ENCODE results near the gene CNNM2. TPM values are rescaled to one million over a fixed set of nuclear protein-coding genes. Genes with fewer than 3 reads are reported as not detected.
"Not testable (repeated sequence)": the region's sequence is repeated elsewhere in the genome, so short reads cannot be mapped to it uniquely, and the experiment has no call there.

The CNNM2 gene
- total RNA-seq, 1 experiment from 2014 or later: 4.3 TPM

DNA sequence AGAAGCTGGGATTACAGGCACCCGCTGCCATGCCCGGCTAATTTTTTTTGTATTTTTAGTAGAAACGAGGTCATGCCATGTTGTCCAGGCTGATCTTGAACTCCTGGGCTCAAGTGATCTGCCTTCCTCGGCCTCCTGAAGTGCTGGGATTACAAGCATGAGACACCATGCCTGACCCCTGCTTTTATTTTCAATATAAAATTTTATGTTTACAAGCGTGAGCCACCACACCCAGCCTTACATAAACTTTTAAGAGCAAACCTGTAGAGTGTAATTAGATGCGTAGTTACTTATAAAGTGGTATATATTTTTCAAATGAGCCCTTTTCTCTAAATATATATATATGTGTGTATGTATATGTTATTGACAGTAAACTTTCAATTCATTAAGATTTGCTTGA, 8.7 kb downstream of the CNNM2 start:
- DNase-seq (ENCODE audit: low read depth): no peak

DNA sequence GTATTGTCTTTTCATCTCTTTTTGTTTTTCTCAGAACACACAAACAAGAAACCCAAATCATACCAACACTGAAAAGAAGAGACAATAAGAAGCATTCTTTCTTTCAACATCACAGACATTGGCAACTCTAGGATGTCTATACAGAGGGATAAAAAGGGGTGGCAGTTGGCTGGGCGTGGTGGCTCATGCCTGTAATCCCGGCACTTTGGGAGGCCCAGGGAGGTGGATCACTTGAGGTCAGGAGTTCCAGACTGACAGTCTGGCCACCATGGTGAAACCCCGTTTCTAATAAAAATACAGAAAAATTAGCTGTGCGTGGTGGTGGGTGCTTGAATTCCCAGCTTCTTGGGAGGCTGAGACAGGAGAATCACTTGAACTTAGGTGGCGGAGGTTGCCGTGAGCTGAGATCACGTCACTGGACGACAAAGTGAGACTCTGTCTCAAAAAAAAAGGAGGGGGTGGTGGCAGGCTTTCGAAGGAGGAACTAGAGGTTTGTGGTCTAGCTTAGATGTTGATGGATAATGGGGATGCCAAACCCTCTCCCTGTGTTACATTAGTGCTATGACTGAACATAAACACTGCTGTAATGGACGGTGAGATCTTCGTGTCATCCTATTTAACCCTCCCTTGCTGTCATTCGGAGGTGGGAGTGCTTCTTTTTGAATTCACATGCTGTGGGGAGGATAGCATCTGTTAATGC, 9.4 kb downstream of the CNNM2 start:
- DNase-seq (ENCODE audit: low read depth): no peak

DNA sequence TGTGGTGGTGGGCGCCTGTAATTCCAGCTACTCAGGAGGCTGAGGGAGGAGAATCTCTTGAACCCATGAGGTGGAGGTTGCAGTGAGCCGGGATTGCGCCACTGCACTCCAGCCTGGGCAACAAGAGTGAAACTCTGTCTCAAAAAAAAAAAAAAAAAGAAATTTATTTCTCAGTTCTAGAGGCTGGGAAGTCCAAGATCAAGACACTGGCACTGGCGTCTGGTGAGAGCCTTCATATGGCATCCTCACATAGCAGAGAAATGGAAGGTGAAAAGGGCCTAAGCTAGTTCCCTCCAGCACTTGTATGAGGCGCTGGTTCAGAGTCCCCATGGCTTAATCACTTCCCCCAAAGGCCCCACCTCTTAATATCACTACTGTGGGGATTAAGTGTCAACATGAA, 10.3 kb downstream of the CNNM2 start:
- not testable (repeated sequence) for DNase-seq (ENCODE audit: low read depth)

DNA sequence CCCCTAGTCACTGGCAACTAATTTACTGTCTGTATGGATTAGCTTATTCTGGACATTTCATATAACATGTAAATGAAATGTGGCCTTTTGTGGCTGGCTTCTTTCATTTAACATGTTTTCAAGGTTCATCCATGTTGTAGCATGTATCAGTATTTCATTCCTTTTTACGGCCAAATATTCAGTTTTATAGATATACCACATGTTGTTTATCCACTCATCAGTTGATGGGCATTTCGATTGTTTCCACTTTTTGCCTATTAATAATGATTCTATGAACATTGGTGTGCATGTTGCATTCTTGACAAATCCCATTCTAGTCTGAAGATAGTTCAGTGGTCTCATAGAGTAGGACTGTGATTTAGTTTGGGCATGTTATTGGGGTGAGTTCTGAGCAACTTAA, 12.6 kb downstream of the CNNM2 start:
- no peak for DNase-seq (ENCODE audit: low read depth)

DNA sequence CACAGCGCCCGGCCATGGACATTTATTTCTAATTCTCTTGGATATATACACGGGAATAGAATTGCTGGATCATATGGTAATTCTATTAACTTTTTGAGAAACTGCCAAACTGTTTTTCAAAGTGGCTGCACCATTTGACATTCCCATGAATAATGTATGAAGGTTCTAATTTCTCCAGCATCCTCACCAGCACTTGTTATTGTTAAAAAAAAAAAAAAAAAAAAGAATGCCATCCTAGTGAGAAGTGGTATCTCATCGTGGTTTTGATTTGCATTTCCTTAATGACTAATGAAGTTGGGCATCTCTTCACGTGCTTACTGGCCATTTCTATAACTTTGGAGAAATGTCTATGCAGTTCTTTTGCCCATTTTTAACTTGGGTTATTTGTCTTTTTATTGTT, 13.5 kb downstream of the CNNM2 start:
- DNase-seq (ENCODE audit: low read depth): no peak

DNA sequence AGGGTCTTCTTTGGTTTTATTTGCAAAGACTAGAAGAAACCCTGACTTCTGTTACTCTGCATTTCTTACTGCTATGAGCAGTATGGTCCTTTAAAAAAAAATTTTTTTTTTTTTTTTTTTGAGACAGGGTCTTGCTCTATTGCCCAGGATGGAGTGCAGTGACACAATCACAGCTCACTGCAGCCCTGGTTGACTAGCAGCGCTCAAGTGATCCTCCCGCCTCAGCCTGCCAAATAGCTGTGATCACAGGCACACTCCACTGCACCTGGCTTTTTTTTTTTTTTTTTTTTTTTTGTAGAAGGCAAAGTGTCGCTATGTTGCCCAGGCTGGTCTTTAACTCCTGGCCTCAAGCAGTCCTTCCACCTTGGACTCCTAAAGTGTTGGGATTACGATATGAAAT, 17.4 kb downstream of the CNNM2 start:
- no peak for DNase-seq (ENCODE audit: low read depth)

DNA sequence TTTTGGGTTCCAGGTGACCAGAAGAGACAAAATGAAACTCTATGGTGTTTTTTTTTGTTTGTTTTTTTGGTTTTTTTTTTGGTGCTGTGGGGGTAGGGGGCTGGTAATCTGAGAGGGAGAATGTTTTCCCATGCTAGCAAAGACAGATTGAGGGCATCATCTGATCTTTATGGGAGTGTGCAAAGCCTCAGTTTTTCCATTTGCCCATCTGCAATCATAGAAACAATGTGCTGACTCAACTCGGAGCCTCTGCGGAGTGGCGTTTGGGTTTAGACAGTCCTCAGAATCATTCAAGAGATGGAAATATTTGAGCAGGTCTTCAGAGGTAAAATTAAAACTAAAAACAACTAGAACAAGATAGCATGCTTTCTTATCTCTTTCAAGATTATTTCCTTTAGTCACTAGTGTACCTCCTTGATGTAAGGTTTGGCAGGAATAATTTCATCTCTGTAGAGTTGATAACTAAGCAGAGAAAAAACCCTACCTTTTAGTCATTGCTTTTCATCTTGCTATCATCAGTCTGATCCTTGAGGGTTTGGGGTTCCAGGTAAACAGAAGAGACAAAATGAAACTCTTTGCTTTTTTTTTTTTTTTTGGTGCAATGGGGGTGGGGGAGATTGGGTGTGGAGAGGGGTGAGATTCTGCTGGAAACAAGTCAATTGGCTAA, 18.0 kb downstream of the CNNM2 start:
- DNase-seq (ENCODE audit: low read depth): no peak

DNA sequence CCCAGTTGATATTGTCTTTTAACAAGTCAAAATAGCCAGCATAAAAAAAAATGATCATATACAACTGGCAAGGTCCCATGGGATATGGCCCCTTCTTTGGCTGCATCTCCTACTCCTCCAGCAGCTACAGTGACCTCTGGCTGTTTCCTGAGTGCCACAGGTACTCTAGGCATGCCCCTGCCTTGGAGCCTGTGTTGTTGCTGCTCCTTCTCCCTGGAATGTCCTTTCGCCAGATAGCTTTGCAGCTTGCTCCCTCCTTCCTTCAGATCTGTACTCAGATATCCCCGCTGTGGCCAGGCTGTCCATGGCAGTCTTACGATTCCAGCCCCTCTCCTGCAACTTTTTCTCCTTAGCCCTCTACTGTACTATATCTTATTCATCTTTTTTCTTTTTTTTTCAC, 23.3 kb downstream of the CNNM2 start:
- no peak for DNase-seq (ENCODE audit: low read depth)

DNA sequence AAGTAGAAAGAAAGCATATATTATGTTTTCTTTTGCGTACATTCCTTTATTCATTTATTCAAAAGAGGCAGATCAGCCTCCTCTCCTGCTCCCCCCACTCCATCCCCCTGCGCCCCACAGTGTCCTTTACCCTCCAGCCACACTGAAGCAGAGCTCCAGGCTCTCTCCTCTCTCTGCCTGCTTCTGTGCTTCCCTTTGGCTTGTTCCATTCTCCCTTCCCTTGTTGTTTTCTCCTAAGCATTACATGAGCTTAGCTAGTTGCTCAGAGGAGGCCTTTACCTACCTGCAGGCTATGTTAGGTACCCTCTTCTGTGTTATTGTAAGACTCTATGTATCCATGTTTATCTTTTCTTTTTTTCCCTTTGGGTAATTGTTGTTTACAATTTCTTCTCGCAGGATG, 27.4 kb downstream of the CNNM2 start:
- DNase-seq (ENCODE audit: low read depth): no peak

DNA sequence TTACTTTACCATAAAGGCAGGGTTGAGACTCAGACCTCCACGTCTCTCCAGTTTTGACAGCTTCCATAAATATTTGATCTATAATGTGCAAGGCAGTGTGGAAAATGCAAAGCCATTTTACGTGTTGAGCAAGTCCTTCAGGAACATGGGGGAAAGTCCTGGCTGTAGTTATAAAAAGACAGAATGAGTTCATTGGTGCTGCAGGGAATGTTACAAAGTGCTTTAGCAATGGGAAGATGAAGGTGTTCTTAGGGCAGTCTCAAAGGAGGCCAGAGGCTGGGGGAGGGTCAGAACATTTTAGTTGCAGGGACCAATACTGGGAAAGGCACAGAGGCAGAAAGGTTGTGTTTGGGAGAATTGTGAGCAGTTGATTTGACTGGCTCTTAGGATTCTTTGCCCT, 27.9 kb downstream of the CNNM2 start:
- DNase-seq (ENCODE audit: low read depth): no peak

DNA sequence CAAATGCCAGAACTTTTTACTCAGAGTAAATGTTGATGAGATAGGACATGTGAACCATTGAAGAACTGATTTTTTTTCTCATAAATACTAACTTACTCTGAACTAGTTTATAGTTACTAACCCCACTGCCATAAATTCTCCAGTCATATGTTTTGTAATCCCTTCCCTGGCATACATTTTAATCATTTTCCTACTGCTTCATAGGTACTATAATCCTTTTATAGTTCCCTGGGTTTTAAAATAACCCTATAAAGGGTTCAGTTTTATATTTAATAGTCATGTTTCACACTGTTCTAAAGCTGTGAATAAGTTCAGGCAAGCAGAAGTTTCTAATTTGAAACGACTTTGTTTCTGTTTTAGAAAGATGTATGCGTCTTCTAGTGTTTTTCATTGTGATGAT, 28.9 kb downstream of the CNNM2 start:
- DNase-seq (ENCODE audit: low read depth): no peak

DNA sequence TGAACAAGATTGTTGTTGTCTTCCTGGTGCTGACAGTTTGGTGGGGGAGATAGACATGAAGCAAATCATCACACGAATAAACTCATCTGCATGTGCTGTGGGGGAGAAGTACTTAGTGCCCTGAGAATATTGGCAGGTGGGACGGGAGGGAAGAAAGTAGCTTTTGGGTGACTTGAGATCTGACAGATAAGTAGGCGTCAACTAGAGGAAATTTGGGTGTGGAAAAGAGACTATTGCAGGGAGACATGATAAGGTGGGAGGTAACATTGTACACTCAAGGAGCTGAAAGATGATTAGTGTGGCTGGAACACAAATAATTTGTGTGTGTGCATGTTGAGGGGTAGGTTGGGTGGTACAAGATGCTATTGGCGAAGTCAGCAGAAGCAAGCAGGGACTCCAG, 30.1 kb downstream of the CNNM2 start:
- no peak for DNase-seq (ENCODE audit: low read depth)

DNA sequence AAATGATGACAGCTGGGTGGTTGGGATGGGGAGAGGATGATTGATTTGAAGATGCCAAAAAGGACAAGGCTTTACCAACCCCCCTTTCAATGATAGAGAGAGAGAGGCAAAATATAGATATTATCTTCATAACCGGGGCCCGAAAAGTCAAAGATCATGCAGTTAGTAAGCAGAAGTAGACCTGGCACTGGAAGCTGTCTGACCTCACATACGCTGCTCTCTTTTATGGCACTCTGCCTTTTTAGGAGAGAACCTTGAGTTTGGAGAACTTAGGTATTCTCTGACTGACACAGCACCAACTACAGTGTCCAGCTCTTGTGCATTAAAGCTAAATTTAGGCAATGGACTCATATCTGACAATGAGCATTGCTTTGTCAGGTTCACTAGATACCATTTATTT, 30.7 kb downstream of the CNNM2 start:
- DNase-seq (ENCODE audit: low read depth): no peak

DNA sequence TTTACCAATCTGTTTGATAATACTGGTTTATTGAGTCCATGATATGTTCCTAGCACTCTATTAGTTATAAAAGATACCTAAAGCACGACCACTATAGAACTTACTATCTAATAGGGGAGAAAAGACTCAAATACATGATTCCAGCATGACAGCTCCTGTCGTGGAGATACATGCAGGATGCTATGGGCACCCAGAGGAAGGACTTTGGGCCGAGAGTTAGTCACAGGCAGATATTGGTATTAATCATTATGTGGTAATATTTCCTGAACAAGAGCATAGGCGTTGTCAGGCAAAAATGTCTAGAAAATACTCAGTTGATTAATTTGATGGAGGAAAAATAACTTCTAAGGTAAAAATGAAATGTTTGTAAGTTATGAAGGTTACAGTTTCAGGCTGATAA, 31.8 kb downstream of the CNNM2 start:
- DNase-seq (ENCODE audit: low read depth): no peak

DNA sequence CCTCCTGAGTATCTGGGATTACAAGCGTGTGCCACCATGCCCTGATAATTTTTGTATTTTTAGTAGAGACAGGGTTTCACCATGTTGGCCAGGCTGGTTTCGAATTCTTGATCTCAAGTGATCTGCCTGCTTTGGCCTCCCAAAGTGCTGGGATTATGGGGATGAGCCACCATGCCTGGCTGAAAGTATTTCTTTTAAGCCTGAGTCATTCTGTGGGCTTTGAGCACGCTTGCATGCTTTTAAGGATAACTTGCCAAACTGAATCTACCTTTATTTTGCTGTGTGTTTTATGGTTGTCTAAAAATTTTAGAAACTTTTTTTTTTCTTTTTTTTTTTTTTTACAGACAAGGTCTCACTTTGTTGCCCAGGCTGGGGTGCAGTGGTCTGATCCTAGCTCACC, 33.2 kb downstream of the CNNM2 start:
- DNase-seq (ENCODE audit: low read depth): no peak

DNA sequence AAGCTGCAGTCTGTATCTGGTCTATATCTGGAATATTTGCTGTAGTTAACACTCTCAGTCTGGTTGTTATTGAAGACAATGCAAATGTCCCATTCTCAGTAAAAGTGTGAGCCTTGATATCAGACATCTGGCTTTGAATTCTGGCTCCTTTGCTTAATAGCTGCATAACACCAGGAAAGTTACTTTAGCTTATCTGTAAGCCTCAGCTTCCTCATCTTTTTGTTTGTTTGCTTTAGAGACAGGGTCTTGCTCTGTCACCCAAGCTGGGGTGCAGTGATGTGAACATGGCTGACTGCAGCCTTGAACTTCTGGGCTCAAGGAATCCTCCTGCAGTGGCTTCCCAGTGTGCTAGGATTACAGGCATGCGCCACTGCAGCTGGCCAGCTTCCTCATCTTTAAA, 41.3 kb downstream of the CNNM2 start:
- no peak for DNase-seq (ENCODE audit: low read depth)

DNA sequence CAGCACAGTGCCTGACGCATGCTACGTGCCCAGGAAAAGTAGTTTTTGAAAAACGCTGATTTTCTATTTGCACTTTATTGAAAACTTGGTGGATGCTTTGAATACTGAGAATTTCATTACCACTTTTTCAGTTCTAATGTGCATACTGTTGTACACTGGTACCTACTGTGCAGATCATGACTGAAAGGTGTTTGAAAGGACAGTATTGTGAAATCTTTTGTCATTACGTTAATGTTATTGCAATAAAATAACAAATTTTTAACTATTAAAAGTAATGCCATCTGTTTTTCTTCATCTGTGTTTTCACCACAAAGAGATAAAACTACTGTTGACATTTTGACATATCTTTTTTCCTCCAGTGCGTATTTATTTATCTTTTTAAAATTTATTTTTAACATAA, 42.1 kb downstream of the CNNM2 start:
- DNase-seq (ENCODE audit: low read depth): no peak

DNA sequence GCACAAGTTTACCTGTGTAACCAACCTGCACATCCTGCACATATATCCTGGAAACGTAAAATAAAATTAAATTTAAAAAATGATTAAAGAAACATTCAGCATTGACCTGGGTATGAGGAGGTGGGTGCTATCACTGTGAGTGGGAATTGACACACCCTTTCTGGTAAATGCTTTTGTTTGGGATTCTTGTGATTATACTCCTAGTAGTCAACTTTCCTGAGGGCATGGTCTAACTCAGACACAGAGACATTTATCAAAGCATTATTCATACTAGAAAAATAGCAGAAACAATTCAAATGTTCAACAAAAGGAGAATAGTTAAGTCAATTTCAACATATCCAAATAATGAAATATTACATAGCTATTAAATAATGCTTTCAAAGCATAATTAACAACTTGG, 44.2 kb downstream of the CNNM2 start:
- DNase-seq (ENCODE audit: low read depth): no peak

DNA sequence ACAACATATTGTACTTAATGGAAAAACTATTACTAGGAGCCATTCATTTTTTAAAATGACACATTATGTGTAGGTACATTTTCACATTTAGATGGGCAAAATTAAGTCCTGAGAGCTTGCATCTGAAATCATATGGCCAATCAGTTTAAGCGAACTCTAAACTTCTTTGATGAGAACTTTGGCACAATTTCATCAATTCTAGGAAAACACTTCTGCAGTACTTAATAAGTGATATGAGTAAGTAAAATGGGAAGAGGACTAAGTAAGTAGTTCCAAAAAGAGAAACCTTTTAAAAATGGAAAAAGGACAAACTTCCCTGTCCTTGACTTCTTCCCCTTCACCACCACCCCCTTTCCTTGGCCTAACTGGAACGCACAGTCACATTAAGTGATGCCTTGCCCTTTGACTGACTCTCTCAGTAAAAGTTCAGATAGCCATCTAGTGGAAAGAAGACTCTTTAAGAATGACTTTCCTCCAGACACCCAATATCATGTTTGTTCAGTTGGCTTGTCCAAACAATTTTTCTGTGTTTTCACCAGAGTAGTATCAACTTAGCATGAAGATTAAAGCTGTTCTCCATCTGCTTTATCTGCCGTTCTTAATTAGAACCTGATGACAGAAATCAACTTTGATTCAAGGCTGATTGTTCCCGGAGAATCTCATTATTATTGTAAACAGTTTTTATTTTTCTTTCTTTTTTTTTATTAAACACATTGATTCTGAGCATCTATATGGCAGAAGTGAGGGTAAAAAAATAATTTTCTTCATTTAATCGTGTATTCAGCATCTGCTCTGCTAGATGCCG, 45.1 kb downstream of the CNNM2 start:
- DNase-seq (ENCODE audit: low read depth): peak; percentile 2

DNA sequence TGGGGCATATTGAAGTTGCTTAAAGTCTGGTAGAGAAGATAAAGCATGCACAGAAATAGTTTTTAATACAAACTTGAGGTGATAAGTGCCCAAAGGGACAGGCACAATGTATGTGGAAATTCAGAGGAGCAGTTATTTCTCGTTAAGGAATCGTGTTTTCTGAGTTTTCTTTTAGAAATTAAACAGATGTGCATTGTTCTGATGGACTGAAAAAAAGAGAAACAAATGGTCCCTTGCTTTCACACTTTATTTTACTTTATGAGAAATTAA, 45.6 kb downstream of the CNNM2 start:
- no peak for DNase-seq (ENCODE audit: low read depth)

DNA sequence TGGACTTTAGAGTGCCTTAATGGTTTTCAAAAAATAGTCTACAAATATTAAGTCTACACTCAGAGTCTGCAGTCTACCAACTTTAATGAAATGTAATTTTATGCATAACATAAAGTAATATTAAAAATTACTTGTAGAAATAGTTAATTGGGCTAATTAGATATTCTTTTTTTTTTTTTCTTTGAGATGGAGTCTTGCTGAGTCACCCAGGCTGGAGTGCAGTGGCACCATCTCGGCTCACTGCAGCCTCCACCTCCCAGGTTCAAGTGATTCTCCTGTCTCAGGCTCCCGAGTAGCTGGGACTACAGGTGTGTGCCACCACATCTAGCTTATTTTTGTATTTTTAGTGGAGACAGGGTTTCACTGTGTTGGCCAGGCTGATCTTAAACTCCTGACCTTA, 46.0 kb downstream of the CNNM2 start:
- DNase-seq (ENCODE audit: low read depth): not testable (repeated sequence)

DNA sequence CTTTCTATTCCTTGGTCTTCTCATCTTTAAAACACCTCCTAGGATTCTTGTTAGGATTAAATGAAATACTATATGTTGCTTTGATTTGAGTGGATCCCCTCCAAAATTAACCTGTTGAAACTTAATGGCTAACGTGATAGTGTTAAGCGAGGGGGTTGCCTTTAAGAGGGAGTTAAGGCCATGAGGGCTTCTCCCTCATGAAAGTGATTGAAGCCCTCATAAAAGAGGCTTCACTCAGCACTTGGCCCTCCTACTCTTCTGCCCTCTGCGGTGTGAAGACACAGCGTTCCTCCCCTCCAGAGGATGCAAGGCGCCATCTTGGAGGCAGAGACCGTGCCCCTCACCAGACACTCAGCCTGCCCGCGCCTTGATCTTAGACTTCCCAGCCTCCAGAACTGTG, 46.6 kb downstream of the CNNM2 start:
- no peak for DNase-seq (ENCODE audit: low read depth)

DNA sequence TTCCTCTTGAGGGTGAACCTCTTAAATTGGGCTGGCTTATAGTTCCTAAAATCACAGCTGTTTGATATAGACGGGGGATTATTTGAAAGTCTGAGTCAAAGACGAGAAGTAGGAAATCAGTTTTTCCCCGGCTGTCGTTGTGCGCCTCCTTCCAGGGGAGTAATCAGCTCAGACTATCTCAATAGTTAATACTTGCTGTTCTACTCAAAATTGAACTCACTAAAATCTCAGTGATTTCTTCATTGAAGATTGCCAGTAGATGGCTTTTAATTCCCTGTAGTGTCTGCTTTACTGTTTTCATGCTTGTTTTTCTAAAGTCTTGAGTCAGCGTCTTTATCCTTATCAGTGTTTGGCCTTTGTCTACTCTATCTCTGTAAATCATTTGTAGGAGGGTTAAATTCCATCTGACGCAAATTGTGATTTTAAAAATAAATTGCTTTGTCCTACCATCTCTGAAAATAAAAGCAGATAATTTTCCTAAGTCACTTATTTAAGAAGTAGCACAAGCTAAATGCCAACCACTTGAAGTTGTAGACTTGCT, 47.3 kb downstream of the CNNM2 start:
- no peak for DNase-seq (ENCODE audit: low read depth)
